ENCODE results near the gene RERE.
"Not testable (repeated sequence)": the region's sequence is repeated elsewhere in the genome, so short reads cannot be mapped to it uniquely, and the experiment has no call there.

The RERE gene

DNA sequence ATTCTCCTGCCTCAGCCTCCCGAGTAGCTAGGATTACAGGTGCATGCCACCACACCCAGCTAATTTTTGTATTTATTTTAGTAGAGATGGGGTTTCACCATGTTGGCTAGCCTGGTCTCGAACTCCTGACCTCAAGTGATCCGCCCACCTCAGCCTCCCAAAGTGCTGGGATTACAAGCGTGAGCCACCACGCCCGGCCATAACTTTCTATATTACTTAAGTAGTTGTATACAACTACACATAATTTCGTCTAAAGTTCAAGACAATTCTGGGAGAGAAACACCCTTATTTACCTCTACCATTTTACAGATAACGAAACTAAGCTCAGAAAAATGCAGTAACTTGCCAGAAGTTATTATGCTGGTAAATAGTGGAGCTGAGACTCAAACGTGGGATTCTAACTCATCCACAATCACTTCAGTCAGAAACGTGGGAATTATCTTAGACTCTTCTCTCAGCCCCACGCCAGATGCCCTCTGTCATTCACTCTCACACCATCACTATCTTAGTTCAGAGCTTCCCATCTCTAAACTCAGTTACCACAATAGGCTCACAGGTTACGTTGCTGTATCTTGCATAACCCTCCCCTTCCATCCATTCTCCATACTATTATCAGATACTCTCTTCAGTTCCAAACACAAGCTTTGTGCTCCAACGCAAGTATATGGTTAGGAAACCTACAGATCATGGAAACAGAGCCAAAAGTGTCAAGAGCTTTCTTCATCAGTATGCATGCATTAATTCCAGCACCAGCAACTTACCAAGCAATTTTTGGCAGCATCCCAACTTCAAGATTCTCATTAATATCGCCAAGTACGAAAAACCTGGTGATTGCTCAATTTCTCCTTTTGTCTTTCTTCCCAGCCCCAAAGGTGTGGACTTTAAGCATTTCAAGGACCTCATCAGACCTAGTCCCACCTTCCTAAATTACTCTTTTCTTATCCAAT lies 69.3 kb downstream of the RERE start:
- DNase-seq = no peak

DNA sequence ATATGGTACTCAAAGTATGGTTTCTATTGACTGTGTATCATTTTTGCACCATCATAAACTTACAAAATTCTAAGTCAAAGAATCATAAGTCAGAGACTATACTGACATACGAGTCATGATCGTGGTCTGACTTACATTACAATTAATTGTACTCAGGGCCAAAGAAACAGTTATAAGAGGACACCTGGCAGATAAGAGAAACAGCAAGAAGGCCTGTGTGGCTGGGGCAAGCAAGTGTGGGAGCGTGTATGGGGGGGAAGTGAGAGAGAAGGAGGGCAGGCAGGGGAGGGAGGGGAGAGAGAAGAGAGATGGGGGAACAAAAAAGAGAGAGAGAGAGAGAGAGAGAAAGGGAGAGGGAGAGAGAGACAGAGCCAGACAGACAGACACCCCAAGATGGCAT lies 70.9 kb downstream of the RERE start:
- no peak for DNase-seq

DNA sequence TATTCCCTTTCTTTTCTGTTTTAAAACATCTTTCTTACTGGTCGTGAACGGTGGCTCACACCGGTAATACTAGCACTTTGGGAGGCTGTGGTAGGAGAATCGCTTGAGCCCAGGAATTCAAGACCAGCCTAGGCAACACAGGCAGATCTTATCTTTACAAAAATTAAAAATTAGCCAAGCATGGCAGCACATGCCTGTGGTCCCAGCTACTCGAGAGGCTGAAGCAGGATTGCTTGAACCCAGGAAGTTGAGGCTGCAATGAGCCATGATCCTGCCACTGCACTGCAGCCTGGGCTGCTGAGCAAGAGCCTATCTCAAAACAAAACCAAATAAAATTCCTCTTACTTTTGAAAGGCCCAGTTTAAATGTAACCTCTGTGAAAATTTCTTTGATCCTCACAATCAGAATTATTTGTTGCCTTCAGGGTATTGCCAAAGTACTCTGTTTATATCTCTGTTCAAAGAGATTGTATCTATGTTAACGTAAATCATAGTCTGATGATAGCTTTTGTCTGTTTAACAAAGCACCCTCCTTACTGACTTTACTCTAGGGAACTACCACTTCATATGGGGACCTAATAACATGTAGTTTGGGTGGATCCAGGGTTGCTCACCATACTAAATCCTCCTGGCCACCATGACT lies 71.6 kb downstream of the RERE start:
- DNase-seq = no peak

DNA sequence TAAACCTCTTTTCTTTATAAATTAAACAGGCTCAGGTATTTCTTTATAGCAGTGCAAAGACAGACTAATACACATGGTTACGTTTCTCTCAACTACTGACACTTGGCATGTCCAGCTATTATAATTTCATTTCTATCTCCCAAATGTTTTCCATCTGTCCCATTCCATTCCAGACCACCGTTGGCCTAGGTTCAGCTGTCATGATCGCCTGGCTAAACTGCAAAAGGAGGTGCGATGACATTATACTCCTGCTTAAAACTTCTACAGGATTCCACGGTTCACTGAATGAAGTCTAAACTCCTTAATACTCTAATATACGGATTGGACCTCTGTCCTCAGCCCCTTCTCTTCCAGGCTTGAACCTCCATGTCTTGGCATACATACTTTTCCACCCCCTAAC lies 72.1 kb downstream of the RERE start:
- no peak for DNase-seq

DNA sequence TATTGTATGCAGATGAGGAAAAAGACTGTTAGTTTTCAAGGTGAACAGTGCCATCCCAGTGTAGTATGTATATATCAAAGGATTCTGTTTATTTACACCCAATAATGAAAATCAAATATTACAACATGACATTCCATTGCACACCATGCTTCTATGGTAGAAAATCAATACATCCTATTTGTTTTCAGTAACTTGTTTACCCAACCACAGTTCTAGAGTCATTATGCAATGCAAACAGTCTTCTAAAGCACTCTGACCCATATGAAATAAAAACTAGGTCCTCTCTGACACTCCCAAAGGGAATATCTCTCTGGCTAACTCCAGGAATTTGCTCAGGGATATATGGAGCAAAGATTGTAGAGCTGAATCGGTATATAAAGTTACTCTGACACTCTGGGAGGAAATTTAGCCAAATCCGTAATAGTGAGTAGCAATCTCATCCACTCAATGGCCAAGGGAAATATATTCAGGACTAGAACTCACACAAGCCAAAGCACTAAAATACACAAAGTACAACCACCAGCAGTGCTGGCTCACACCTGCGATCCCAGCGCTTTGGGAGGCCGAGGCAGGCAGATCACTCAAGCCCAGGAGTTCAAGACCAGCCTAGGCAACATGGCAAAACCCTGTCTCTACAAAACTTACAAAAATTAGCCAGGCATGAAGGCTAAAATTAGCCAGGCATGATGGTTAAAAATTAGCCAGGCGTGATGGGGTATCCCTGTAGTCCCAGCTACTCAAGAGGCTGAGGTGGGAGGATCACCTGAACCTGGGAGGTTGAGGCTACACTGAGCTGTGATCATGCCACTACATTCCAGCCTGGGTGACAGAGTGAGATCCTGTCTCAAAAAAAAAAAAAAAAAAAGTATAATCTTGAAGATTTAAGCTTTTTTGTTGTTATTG lies 75.2 kb downstream of the RERE start:
- no peak for DNase-seq

DNA sequence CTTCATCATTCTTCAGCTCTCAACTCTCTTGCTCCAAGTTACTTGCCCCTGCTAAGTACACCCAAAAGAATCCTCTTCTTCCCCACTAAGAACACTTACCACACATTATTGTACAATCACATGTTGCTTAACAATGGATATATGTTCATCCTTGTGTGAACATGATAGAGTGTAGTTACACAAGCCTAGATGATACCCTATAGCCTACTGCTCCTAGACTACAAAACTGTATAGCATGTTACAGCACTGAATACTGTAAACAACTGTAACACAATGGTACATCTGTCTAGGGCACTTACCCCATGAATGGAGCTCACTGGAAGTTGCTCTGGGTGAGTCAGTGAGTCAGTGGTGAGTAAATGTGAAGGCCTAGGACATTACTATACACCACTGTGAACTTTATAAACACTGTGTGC lies 77.4 kb downstream of the RERE start:
- no peak for DNase-seq

DNA sequence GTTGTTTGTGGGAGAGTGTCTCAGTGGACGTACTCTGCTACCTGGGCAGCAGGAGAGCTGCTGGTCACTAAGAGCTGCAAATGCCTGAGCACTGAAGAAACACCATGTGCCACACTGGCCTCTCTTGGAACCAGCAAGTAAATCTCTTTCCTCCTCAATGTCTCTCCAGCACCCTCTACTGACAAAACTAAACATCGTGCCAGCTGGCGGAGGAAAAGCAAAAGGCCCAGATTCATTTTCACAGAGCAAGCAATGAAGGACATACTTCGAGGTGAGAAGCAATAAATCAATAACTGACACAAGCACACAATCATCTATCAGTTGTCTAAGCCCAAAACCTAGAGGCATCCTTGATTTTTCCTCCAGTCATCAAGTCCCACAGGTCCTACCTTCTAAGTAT lies 78.1 kb downstream of the RERE start:
- no peak for DNase-seq

DNA sequence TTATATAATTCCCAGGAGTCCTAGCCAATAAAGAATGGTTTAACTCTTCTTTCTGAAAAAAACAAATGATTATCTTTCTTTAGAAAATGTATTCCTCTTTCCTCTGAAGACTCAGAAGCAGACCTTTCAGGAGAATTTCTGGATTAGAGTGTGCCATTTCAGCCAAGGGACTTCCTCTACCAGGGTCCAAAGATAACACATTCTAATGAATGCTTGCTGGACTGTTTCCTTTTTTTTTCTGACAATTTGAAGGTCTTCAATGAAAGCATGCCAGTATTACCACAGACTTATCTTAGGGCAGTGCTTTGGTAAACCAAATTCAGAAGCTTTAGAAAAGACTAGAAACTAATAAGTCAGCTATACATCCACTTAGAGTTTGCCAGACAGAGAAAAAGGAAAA lies 80.5 kb downstream of the RERE start:
- DNase-seq = no peak

DNA sequence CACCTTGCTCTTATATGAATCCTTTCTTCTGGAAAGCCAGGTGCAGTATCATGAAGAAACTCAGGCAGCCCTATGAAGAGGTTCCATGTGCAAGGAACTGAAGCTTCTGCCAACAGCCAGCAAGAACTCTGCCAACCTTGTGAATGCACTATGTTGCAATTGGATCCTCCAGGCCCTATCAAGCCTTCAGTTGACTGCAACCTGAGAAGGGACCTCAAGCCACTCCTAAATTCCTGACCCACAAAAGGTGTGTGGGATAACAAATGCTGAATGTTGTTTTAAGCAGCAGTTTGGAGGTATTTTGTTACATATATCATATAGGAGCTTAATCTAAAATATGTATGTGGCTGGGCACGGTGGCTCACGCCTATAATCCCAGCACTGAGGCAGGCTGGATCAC lies 84.0 kb downstream of the RERE start:
- DNase-seq = no peak

DNA sequence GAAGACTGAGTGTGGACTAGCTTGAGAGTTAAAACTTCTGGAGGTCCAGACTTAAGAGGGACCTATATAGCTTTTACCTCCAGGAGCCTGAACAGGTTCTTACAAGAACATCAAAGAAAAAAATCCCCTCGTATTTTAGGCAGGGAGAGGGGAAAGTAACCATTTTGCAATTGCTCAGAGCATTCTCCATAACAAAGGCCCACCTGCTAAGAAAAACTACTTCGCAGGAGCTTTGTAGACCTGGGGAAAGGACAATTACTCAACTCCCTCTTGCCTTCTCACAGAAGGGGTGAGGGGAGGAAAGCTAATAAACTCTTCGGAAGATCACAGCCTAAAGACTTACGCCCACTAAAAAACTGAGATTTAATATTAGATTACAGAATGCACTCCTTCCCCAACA lies 86.3 kb downstream of the RERE start:
- DNase-seq = no peak

DNA sequence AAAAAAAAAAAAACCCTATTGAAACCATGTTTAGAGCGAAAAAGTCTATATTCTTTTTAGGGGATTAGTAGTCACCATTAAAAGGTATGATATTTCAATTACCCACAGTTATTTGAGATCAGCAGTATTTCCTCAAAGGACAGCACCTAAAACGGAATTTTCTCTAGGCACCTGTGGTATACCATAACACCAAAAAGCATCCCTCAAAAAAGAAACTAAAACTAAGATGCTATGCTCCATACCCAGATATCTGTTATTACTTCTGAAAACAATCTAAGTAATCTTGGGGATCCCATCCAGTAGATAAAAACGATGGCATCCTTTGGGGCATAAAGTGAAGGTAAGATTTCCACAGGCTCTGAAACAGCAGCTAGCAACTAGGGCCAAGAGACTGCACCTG lies 89.0 kb downstream of the RERE start:
- no peak for DNase-seq

DNA sequence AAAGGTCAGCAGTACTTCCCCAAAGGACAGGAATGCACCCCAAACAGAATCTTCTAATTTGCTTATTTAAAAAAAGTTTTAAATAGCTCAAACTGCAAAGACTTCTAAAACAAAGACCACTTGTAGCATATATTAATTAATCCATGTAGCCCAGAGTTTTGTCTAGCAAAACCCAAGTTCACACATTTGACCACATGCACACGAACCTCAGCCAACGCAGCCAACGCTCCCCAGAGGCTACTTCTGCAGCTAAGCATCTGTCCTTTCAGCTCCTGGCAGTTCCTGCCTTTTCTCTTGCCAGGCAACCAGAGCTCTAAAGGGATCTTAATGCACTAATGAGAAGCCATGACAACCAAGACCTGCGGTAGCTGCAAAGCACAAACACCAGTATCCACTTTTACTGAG lies 89.6 kb downstream of the RERE start:
- no peak for DNase-seq

DNA sequence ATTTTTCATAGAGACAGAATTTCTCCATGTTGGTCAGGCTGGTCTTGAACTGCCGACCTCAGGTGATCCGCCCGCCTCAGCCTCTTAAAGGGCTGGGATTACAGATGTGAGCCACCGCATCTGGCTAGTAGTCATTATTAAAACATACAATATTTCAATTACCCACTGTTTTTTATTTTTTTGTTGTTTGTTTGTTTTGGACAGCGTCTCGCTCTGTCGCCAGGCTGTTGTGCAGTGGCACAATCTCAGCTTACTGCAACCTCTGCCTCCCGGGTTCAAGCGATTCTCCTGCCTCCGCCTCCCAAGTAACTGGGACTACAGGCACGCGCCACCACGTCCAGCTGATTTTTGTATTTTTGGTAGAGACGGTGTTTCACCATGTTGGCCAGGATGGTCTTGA lies 90.1 kb downstream of the RERE start:
- DNase-seq = not testable (repeated sequence)

DNA sequence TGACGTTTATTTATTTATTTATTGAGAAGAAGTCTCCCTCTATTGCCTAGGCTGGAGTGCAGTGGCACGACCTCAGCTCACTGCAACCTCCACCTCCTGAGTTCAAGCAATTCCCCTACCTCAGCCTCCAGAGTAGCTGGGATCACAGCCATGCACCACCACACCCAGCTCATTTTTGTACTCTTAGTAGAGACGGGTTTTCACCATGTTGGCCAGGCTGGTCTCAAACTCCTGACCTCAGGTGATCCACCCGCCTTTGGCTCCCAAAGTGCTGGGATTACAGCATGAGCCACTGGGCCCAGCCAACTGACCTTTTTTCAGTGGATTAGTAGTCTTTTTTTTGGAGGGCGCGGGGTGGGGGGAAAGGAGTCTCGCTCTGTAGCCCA lies 90.6 kb downstream of the RERE start:
- DNase-seq = not testable (repeated sequence)

DNA sequence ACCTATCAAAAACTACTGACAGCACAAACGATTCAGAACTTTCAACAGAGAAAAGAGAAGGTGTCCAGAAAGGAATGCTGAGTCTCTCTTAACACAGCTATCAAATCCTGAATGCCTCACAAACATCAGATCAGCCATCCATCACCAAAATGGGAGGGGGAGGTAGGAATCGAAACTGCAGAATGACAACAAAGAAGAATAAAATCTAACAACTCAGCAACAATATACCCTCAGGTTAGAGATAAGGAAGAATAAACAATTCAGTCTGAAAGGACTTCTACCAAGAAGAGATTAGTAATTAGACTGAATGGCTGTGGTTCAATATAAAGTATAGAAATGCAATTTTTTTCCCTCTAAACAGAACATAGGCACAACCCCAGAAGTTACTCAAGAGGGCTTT lies 94.4 kb downstream of the RERE start:
- DNase-seq = no peak

DNA sequence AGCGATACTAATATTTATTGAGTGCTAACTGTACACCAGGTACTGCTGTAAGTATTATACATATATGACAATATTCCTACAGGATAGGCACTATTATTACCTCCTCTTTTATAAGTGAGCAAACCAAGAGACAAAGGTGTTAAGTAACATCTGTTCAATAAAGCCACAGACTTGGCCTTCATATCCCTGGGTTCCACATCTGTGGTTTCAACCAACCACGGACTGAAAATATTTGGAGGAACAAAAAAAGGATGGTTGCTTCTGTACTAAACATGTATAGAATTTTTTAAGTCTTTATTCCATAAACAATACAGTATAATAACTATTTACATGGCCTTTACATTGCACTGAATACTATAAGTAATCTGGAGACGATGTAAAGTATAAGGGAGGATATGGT lies 95.1 kb downstream of the RERE start:
- DNase-seq = no peak

DNA sequence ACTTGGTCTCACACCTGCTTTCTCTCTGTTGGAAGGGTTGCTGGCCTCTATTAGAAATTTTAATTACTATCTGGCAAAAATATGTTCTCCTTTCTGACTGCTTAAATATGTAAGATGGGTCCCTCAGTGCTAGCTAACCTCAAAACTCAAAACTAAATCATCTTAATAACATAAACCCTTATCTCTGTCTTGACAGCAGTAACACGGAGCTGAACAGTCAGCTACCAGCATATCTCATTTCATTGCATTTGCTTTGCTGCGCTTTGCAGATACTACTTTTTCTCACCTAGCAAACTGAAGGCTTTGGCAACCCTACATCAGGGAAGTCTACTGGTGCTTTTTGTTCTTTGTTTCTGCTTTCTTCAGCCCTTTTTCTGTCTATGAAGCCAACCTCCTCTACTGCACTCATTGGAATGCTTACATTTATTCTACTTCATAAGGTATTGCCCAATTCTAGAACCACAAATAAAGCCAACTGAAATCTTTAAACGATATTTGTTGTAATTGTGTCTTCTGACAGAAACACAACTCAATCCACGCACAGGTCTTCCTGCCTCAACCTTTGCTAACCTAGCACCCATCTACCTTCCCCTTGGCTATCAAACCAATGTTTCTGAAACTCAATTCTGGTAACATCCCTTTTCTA lies 95.6 kb downstream of the RERE start:
- no peak for DNase-seq

DNA sequence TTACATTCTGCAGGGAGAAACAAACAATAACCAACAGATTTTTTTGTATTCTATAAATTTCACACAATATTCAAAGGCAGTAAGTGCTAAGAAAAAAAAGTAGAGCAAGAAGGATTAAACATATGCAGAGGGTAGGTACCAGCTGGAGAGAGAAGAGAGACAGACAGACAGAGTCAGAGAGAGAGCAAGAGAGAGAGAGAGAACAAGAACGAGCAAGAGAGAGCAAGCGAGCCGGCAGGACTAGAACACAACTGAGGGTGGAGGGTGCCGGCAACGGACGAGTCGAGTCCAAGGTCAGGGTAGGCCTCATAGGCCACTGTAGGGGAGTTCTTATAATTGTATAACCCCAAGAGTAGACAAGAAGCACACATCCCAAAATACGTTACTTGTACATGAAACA lies 97.1 kb downstream of the RERE start:
- DNase-seq = no peak

DNA sequence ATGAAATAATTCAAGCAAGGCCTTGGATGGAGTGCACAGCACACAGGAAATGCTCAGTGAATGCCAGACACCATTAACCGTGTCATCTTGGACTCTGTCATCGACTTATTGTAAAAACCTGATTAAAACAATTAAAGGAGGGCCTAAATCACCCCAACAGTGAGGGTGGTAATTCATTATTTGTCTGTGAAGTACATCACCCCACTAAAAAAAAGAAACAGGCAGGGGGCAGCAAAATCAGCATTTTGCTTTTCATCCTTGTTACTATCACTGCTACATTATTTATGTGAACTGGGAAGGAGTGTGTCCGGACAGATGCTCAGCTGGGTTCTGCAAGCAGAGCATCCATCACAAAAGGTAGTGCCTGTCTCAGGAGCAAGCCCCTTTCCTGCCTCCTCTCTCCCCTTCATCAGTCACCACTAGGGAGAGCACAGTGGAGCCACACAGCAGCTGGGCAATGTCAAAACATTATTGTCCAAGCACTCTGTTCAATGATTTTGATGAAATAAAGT lies 98.5 kb downstream of the RERE start:
- DNase-seq = no peak

DNA sequence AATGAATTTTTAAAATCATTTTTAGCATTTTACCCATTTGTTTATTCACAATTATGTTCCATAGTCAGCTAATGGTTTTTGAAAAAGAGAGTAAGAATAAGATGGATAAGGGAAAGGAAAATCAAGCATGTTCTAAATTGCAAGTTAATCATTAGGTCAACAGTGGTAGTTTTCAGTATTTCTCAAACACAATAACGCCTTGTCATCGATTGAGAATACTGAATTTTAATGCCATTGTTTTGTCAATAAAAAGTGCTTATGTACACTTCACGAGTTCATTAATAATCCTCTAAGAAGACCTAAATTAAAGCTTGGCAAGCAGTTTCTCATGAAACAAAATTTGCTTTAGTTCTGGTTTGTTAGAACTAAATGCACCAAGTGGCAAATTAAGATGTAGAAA lies 100.3 kb downstream of the RERE start:
- DNase-seq = no peak

DNA sequence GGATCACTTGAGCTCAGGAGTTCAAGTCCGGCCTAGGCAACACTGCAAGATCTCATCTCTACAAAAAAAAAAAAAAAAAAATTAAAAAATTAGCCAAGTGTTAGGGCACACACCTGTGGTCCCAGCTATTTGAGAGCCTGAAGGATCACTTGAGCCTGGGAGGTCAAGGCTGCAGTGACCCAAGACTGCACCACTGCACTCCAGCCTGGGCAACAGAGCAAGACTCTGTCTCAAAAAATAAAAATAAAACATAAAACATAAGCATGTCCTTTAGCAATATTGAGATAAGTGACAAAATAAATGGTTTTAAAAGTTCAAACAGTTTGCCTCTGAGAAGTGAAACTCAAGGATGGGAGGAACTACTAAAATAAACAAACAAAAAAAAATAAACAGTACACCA lies 101.2 kb downstream of the RERE start:
- no peak for DNase-seq

DNA sequence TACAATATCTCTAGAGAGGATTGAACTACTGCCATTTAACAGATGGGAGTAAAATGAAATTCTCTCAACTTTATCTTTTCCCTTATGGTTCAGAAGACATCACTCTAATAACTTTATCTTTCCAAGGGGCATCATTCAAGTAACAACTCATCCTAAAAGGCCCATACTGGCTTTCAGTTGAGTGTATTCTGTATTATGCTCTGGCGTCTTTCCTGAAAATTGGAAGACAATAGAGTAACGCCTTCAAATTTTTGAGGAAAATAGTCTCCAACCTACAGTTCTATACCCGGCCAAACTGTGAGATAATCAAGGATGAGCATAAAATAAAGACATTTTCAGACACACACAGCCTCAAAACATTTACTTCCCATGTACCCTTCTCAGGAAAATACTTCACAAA lies 103.3 kb downstream of the RERE start:
- DNase-seq = no peak

Data from stimulated activated CD4-positive, alpha-beta T cell treated with anti-CD3 and anti-CD28 coated beads, Interleukin-2, amount 100 ng/mL, for 48 hours (primary cell).